ENCODE measurements around the gene HPDL.
A peak's percentile ranks its signal among the peaks of the same experiment; 100 is the strongest.

Gene HPDL

DNA sequence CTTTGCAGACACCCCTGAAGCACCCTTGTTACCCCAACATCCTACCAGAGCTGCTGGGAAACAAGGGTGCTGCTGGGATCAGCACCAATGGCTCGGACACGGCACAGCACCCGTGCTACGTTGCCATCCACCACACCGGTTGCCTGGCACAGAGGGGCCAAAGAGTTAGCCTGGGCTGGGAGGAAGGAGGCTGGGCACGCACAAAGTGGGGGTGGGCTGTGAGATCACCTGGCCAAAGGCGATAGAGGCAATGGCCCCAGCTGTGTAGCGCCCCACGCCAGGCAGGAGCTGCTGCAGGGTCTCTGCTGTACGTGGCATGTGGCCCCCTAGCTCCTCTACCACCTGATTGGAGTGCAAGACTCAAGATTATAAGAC is 5.6 kb downstream of the HPDL start:
- in situ Hi-C loops (cut with HindIII; ENCODE audit: low pct_ligation_motif_present, low sequenced_read_pairs), result no loop called here

DNA sequence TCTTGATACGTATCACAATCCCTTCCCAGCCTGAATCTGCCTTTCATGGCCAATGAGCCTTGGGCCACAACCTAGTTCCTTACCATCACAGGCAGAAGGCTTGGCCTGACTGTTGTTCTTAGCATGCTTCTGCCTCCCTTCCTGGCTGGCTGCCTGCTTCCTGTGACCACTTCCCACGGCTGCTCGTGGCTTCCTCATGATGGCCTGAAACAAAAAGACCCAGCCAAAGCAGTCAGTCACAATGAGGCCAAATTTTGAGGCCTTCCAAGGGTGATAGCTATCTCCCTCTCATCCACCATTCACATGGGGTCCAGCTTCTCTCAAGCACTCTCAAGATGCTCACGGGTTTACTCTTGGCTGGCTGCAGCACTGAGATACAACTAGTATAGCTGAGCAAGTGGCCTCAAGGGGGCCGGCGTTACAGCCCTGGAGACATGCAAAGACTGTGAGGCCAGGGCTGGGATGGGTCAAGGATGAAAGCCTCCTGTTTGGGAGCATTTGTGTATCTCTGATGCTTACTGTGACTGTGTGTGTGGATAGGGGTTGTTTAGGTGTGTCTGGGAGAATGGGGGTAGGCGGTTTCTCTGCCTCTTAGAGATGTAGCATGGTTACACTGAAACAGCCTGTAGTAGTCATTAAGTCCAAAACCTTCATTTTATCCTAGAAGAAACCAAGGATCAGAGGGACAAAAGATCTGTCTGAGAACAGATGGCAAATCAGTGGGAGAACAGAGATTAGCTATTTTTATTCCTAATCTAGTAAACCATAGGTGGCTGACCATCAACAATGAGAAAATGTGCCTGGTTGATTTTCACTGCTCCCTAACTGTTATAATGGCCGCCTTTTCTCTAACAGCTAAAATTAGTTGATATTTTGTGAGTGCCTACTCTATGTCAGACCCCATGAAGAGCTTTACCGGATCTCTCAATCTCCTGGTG is 7.9 kb downstream of the HPDL start:
- Histone ChIP-seq H3K27me3 (replicated peaks) (no peaks in the 10 kb centered on the region), H3K36me3 (replicated peaks) (no peaks in the 10 kb centered on the region), H3K27ac (no peak overlapping the region), H3K4me3 (ENCODE audit: low read depth, low read length) (no peak overlapping the region)
- TF ChIP-seq, protein P1, sequence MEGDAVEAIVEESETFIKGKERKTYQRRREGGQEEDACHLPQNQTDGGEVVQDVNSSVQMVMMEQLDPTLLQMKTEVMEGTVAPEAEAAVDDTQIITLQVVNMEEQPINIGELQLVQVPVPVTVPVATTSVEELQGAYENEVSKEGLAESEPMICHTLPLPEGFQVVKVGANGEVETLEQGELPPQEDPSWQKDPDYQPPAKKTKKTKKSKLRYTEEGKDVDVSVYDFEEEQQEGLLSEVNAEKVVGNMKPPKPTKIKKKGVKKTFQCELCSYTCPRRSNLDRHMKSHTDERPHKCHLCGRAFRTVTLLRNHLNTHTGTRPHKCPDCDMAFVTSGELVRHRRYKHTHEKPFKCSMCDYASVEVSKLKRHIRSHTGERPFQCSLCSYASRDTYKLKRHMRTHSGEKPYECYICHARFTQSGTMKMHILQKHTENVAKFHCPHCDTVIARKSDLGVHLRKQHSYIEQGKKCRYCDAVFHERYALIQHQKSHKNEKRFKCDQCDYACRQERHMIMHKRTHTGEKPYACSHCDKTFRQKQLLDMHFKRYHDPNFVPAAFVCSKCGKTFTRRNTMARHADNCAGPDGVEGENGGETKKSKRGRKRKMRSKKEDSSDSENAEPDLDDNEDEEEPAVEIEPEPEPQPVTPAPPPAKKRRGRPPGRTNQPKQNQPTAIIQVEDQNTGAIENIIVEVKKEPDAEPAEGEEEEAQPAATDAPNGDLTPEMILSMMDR (IDR thresholded peaks at IDR 0.05; ENCODE audit: low read depth, low read length, missing control alignments), result peak; percentile 23
- no peak for DNase-seq
- in situ Hi-C loops (cut with HindIII; ENCODE audit: low pct_ligation_motif_present, low sequenced_read_pairs), result no loop called here

More for the DNA sequence above, 5.6 kb downstream of the HPDL start:
- no peaks in the 10 kb centered on the region for H3K36me3 ChIP-seq (replicated peaks)
- TF ChIP-seq, protein P1 (IDR thresholded peaks at IDR 0.05; ENCODE audit: low read depth, low read length, missing control alignments), result no peak
- no peaks in the 10 kb centered on the region for H3K27me3 ChIP-seq (replicated peaks)
- DNase-seq, result no peak
- no peak overlapping the region for H3K4me3 ChIP-seq (ENCODE audit: low read depth, low read length)
- no peak overlapping the region for H3K27ac ChIP-seq

DNA sequence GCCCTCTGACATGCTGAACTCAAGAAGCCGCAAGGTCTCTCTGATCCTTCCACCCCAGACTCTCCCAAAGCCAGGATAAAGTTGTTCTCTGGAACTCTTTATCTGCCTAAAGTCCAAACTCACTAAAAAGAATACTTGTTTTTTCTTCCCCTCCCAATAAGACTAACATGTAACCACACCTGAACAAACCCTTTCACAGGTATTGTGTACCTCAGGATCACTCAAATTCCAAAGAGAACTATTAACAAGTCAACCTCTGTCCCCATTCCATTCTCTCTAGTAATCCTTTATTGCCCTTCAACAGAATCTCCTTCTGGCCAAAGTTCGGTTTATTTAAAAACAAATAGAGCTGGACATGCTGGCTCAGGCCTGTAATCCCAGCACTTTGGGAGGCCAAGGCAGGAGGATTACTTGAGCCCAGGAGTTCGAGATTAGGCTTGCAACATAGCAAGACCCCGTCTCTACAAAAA is 9.2 kb downstream of the HPDL start:
- TF ChIP-seq, protein P1 (IDR thresholded peaks at IDR 0.05; ENCODE audit: low read depth, low read length, missing control alignments), result no peak
- no peaks in the 10 kb centered on the region for H3K36me3 ChIP-seq (replicated peaks)
- in situ Hi-C loops (cut with HindIII; ENCODE audit: low pct_ligation_motif_present, low sequenced_read_pairs), result no loop called here

DNA sequence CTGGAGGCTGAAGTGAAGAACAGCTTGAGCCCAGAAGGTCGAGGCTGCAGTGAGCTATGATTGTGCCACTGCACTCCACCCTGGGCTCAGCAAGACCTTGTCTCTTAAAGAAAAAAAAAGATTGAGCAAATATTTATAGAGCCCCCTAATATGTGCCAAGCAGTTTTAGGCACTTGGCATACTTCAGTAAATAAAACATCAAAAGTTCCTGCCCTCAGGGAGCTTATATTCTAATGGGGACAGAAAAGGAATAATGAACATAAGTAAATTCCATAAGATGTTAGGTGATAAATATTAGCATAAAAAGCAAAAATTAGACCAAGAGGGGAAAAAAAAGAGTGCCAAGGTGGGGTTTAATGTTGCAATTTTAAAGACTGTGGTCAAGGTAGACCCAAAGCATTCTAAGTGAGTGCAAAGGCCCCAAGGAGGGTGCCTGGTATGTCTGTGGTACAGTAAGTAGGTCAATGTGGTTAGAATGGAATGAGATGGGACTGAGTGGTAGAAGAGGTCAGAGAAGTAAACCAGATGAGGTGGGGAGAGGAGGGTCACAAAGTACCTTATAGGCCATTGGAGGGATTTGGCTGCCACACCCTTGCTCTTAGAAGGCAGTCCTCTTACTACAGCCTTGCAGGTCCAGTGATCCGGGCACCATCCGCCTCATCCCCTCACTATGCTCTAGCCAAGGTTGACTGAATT is 11.1 kb downstream of the HPDL start:
- TF ChIP-seq, protein P1 (IDR thresholded peaks at IDR 0.05; ENCODE audit: low read depth, low read length, missing control alignments), result no peak
- Histone ChIP-seq H3K36me3 (replicated peaks) (peaks cover 10% of the 10 kb centered on the region), H3K27me3 (replicated peaks) (no peaks in the 10 kb centered on the region), H3K4me3 (ENCODE audit: low read depth, low read length) (no peak overlapping the region), H3K27ac (no peak overlapping the region)
- in situ Hi-C loops (cut with HindIII; ENCODE audit: low pct_ligation_motif_present, low sequenced_read_pairs), result no loop called here
- no peak for DNase-seq

More for the DNA sequence above, 9.2 kb downstream of the HPDL start:
- no peak for DNase-seq
- Histone ChIP-seq H3K4me3 (ENCODE audit: low read depth, low read length) (no peak overlapping the region), H3K27me3 (replicated peaks) (no peaks in the 10 kb centered on the region), H3K27ac (no peak overlapping the region)

DNA sequence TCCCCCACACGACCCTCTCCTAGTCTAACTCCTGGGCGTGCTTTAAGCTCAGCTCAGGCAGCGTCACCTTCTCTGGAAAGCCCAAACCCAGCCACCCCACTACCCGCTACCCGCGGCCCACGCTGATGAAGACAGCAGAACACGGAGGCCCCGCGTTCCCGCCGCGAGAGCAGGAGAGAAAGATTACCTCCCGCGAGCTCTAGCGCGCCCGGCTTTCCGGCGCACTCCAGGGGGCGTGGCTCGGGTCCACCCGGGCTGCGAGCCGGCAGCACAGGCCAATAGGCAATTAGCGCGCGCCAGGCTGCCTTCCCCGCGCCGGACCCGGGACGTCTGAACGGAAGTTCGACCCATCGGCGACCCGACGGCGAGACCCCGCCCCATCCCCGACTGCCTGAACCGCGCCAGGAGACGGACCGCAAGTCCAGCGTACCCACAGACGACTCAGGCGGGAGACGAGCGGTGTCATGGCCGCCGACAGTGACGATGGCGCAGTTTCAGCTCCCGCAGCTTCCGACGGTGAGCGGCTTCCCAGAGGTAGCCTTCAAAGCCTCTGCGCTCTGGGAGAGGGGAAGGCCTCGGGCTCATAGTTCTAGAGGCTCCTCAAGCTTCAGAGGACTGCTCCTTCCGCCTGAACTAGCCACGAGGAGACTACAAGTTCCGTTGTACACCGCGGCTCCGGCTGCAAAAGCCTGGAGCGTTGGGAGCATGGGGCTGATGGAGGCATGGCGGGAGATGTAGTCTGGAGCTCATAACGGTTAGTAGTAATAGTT is 13.3 kb downstream of the HPDL start, which contains the start of the genes MUTYH and TOE1:
MUTYH (minus strand) TSS at position 652 of the 770 bp plus-strand sequence. CDS start 5,935 bp downstream, outside the sequence.
TOE1 (plus strand) TSS at position 382 of the 770 bp plus-strand sequence; CDS start at position 465, 83 bp downstream.
- H3K36me3 ChIP-seq (replicated peaks), result peaks cover 17% of the 10 kb centered on the region
- in situ Hi-C loops (cut with HindIII; ENCODE audit: low pct_ligation_motif_present, low sequenced_read_pairs), result no loop called here
- peak within 1 kb of the TSS; percentile 86 for H3K27ac ChIP-seq
- no peaks in the 10 kb centered on the region for H3K27me3 ChIP-seq (replicated peaks)
- TF ChIP-seq, protein P1 (IDR thresholded peaks at IDR 0.05; ENCODE audit: low read depth, low read length, missing control alignments), result no peak
- peak; percentile 91 for DNase-seq
- peak within 1 kb of the TSS; percentile 93 for H3K4me3 ChIP-seq (ENCODE audit: low read depth, low read length)

Data from brain microvascular endothelial cell (primary cell).